Muscle layer of duodenum (tissue), 2 donors: ENCODE data around the gene CPNE2.

Source experiments
- H3K27ac ChIP-seq: one replicate; pipeline ENCODE4 v1.7.0; 2013; ENCODE audit warnings: mild to moderate bottlenecking, low read length
- H3K27me3 ChIP-seq: one replicate; pipeline ENCODE4 v1.7.0; 2013; ENCODE audit warnings: low read depth, mild to moderate bottlenecking, control low read depth, low read length
- H3K36me3 ChIP-seq, 2 donors: one replicate each; pipeline ENCODE4 v1.7.0; 2013; ENCODE audit warnings: low read length in 2 of 2, control low read depth in 1 of 2, mild to moderate bottlenecking in 1 of 2; ENCODE audit not compliant: insufficient read depth in 2 of 2, control insufficient read depth in 1 of 2
- H3K4me1 ChIP-seq, 2 donors: one replicate each; pipeline ENCODE4 v1.7.0; 2013; ENCODE audit warnings: low read length in 2 of 2, mild to moderate bottlenecking in 2 of 2, control low read depth in 1 of 2, moderate library complexity in 1 of 2; ENCODE audit not compliant: insufficient read depth in 2 of 2, control insufficient read depth in 1 of 2
- H3K4me3 ChIP-seq, 2 donors: one replicate each; pipeline ENCODE4 v1.7.0; 2013; ENCODE audit warnings: low read length in 2 of 2, low read depth in 1 of 2, mild to moderate bottlenecking in 1 of 2
- H3K9me3 ChIP-seq, 2 donors: one replicate each; pipeline ENCODE4 v1.7.0; 2013; ENCODE audit warnings: low read length in 2 of 2, control low read depth in 1 of 2, mild to moderate bottlenecking in 1 of 2; ENCODE audit not compliant: control insufficient read depth in 1 of 2
- donor health status: healthy.

Gene CPNE2

DNA sequence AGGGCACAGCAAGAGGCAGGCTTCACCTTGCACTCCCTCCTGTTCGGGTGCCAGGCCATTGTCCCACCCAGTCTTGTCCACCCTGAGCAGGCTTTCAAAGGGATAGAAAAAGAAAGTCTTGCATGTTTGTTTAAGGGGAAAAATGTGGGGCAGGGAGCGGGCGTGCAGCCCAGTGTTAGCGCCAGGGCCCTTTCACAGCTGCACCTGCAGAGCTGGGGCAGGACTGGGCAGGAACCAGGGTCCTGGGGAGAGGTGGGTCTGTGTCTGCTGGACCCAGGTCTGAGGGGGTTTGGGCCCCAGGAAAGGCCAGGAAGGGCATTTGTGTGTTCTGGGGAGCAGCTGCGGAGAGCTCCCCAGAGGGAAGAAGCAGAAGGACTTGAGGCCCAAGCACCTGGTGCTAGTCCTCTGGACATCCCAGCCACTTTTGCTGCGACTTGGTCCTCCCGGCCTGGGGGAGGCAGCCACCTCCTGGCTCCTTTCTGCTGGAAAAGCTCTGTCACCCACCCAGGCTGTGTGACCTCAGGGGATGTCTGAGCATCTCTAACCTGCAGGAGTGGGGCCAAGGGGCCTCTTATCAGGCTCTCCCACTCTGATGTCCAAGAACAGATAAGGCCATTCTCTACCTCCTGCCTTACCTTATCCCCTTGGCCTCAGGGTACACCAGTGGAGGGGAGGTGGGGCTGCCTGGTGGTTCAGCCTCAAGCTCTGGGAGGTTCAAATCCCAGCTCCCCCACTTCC is 48.7 kb downstream of the CPNE2 start:
- no peak overlapping the region for H3K27ac ChIP-seq

GRCh38 chr16:57141822-57142631 is 49.6 kb downstream of the CPNE2 start:
- H3K36me3 ChIP-seq, result peaks cover 0 to 2% of the 10 kb centered on the region in 2 donors
- H3K4me3 ChIP-seq, result no peak overlapping the region
- H3K27ac ChIP-seq, result no peak overlapping the region
- H3K27me3 ChIP-seq, result no peaks in the 10 kb centered on the region
- H3K9me3 ChIP-seq, result no peaks in the 10 kb centered on the region
- H3K4me1 ChIP-seq, result peaks cover 0 to 16% of the 10 kb centered on the region in 2 donors

More for the DNA sequence above, 48.7 kb downstream of the CPNE2 start:
- peaks cover 0 to 7% of the 10 kb centered on the region in 2 donors for H3K36me3 ChIP-seq
- no peak overlapping the region for H3K4me3 ChIP-seq
- no peaks in the 10 kb centered on the region for H3K9me3 ChIP-seq
- peaks cover 0 to 16% of the 10 kb centered on the region in 2 donors for H3K4me1 ChIP-seq
- H3K27me3 ChIP-seq, result no peaks in the 10 kb centered on the region

DNA sequence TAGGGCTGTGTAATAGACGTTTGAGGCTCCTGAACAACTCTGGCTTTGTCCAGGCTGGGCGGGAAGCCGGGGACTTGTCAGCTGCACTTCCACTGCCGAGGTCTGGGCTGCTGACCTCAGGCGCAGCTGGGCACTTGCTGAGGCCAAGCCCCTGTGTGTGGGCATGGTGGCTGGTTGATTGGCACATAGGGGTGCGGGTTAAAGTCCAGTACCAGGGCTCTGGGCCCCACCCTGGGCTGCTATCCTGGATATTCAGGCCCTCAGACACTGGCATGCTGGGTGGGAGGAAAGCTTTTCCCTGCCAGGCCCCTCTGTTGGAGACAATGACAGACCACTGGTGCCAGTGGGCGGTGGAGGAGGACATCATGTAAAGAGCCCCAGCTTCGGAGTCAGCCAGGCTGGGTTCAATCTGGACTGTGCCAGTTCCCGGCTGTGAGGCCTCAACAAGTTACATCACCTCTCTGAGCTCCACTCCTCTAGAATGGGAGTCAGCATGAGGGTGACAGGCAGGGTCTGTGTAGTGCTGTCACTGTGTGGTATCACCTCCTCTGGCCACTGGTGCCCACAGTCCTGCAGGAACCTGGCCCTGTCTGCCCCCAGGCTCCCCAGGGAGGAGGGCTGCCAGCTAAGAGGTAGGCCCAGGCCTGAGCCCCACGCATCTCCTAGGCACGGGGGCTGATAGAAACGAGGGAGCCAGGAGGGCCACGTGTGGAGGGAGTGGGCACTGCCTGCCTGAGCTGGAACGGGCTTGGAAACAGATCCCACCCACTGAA is 51.0 kb downstream of the CPNE2 start:
- Histone ChIP-seq H3K27me3 (no peaks in the 10 kb centered on the region), H3K27ac (no peak overlapping the region), H3K4me3 (no peak overlapping the region), H3K4me1 (peaks cover 3 to 27% of the 10 kb centered on the region in 2 donors), H3K9me3 (no peaks in the 10 kb centered on the region), H3K36me3 (no peaks in the 10 kb centered on the region)

DNA sequence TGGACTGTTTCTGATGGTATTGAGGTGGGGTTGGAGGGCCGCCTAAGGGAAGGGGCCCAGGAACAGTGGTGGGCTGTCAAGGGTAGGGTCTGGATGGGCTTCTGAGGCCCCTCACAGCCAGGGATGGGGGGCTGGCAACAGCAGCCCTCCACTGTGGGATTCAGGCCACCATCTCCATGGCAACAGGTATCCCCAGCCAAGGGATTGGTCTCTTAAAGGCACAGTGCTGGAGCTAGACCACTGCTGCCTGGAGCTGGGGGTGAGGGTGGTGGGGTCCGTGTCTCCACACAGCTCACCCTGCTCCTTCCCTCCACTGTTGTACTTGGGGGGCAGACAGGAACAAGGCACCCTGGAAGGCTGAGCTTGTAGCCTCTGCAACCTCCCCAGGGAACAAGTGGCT is 51.6 kb downstream of the CPNE2 start:
- no peak overlapping the region for H3K27ac ChIP-seq
- no peaks in the 10 kb centered on the region for H3K9me3 ChIP-seq
- no peak overlapping the region for H3K4me3 ChIP-seq
- no peaks in the 10 kb centered on the region for H3K36me3 ChIP-seq
- no peaks in the 10 kb centered on the region for H3K27me3 ChIP-seq
- H3K4me1 ChIP-seq, result peaks cover 6 to 27% of the 10 kb centered on the region in 2 donors

GRCh38 chr16:57145046-57146021 is 53.0 kb downstream of the CPNE2 start:
- Histone ChIP-seq H3K36me3 (no peaks in the 10 kb centered on the region), H3K27me3 (no peaks in the 10 kb centered on the region), H3K27ac (no peak overlapping the region), H3K4me1 (peaks cover 6 to 27% of the 10 kb centered on the region in 2 donors), H3K4me3 (no peak overlapping the region), H3K9me3 (no peaks in the 10 kb centered on the region)

- no peaks in the 10 kb centered on the region for H3K9me3 ChIP-seq
- H3K27ac ChIP-seq, result no peak overlapping the region
- H3K4me1 ChIP-seq, result peaks cover 6 to 24% of the 10 kb centered on the region in 2 donors
Measured at GRCh38 chr16:57146040-57146647, 53.8 kb downstream of the CPNE2 start.

GRCh38 chr16:57146735-57147134 is 54.4 kb downstream of the CPNE2 start:
- Histone ChIP-seq H3K27ac (no peak overlapping the region), H3K9me3 (no peaks in the 10 kb centered on the region), H3K4me1 (peaks cover 6 to 24% of the 10 kb centered on the region in 2 donors), H3K4me3 (no peak overlapping the region), H3K27me3 (no peaks in the 10 kb centered on the region), H3K36me3 (peaks cover 0 to 1% of the 10 kb centered on the region in 2 donors)

More at GRCh38 chr16:57146040-57146647, 53.8 kb downstream of the CPNE2 start:
- Histone ChIP-seq H3K4me3 (no peak overlapping the region), H3K36me3 (no peaks in the 10 kb centered on the region), H3K27me3 (no peaks in the 10 kb centered on the region)

DNA sequence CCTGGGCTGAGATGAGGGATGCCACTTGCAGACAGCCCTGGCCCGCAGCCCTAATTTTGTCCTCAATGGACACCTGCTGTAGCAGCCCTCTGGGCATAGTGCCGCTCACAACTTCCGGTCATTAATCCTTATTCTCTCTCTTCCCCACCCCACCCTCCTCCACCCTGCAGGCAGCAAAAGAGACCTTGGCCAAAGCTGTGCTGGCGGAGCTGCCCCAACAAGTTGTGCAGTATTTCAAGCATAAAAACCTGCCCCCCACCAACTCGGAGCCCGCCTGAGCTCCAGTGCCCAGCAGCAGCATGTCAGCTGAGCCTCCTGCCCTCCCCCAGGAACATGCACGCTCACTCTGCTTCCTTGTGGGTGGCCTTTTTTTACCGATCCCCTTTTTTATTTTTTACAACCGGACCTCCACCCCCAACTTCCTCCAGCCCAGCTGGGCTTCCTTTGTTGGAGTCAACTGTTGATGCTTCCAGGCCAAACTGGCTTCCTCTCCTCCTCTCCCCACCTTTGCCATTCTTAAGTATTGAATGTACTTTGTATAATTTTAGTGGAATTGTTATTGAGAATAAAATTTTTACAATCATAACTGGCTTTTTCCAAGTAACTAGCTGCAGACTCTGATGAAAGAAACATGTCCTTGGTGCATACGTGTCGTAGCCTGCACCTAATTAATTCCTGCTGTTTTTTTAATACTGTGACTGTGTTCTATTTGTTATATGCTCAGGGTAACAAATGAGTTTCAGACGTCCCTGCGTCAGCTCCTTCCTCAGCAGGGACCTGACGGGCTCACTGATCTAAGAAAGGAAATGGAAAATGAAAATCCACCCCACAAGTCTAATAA is 55.2 kb downstream of the CPNE2 start:
- peaks cover 6 to 24% of the 10 kb centered on the region in 2 donors for H3K4me1 ChIP-seq

DNA sequence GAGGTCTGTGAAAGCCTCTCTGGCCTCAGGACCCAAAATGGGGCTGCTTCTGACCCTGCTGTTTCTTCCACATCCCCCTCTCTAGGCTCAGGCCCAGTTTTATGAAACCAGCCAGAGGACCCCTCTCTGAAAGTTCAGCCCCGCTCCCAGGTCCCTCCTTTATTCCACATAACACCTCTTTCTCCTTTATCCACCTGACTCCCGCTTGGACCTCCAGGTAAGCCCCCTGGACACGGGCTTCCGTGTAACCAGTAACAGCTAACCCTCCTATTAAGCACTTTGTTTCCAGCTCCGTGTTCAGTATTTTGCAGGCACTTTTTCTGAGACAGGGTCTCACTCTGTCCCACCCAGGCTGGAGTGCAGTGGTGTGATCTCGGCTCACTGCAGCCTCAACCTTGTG is 56.1 kb downstream of the CPNE2 start:
- Histone ChIP-seq H3K27ac (no peak overlapping the region), H3K27me3 (no peaks in the 10 kb centered on the region), H3K36me3 (peaks cover 11 to 14% of the 10 kb centered on the region in 2 donors), H3K4me1 (peaks cover 6 to 18% of the 10 kb centered on the region in 2 donors), H3K9me3 (no peaks in the 10 kb centered on the region), H3K4me3 (no peak overlapping the region)

More for the DNA sequence above, 55.2 kb downstream of the CPNE2 start:
- no peaks in the 10 kb centered on the region for H3K9me3 ChIP-seq
- no peaks in the 10 kb centered on the region for H3K27me3 ChIP-seq
- no peak overlapping the region for H3K27ac ChIP-seq
- H3K36me3 ChIP-seq, result peaks cover 2 to 6% of the 10 kb centered on the region in 2 donors
- H3K4me3 ChIP-seq, result no peak overlapping the region
